Stomach (tissue), 4 donors: Measurements from ENCODE around the gene TTLL12.

Source experiments
- CTCF ChIP-seq, 7 experiments: fragments of 450-650 bp in 4 of 7; fragments of 200-600 bp in 3 of 7; sonication (generic) in 3 of 7; IDR thresholded peaks; one replicate each; pipeline ENCODE4 v1.5.1; 2016 to 2019; ENCODE audit warnings: antibody characterized with exemption in 7 of 7, control low read depth in 2 of 7, mild to moderate bottlenecking in 1 of 7
- POLR2A ChIP-seq, 4 donors: fragments of 450-650 bp; IDR thresholded peaks; one replicate each; pipeline ENCODE4 v1.6.1; 2016; ENCODE audit warnings: antibody characterized with exemption in 4 of 4, control low read depth in 2 of 4, mild to moderate bottlenecking in 1 of 4, moderate library complexity in 1 of 4
- POLR2AphosphoS5 ChIP-seq, 3 donors: sonication (generic); formaldehyde crosslinking; IDR thresholded peaks; one replicate each; pipeline ENCODE4 v1.6.1; 2016; ENCODE audit warnings: antibody characterized with exemption in 3 of 3

GRCh38 chr22:43116932-43117331 is 70.0 kb downstream of the TTLL12 start:
- TF ChIP-seq POLR2A (IDR thresholded peaks at IDR 0.05) (no peak), CTCF (IDR thresholded peaks at IDR 0.05) (no peak), POLR2AphosphoS5 (IDR thresholded peaks at IDR 0.05) (no peak)
